Smooth muscle cell of the brain vasculature (primary cell): ENCODE data around the gene C22orf15.

ENCODE experiments used
- DNase-seq: peaks from one replicate; pipeline ENCODE4 v3.0.0-alpha.2; 2012; ENCODE audit warnings: low read depth, low spot score

Gene C22orf15

GRCh38 chr22:23772649-23773473 is 10.1 kb downstream of the C22orf15 start, which contains the start of gene MMP11:
TSS of gene MMP11 (plus strand) at chr22:23772849. CDS start at chr22:23772871, 22 bp downstream.
- no peak for DNase-seq

- no peak for DNase-seq
Observed at GRCh38 chr22:23773483-23774113, 10.8 kb downstream of the C22orf15 start.

DNA sequence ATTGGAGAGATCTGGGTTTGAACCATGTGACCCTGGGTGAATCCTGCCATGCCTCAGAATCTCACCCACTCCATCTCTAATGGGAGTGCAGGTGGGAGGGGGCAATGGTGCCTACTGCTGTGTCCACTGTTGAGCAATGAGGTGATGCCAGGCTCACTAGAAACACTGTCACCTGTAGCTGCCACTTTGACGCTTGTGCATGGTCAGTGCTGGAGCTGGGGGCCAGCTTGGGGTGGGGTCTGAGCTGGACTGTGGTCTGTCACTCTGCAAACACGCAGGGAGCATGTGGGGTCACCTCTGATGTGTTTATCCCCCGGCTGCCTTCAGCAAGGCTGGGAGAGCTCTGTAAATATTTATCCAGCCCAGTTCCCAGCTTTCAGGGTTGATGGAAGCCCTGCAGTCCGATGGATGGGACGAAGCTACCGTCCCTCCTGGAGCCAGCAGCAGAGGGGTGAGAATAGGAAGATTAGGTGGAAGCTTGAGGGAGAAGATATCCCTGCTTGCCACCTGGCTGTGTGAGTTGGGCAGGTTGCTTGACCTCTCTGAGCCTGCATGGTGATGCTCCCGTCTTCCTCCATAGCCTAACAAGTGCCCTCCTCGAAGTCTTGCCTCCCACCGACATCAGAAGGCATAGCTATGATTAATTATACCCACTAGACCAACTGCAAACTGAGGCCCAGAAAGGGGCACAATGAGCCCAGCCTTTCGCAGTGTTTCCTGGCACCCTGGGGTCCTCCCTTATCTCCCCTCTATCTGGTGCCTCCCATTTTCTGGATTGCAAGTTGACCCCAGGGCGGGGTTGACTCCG is 11.5 kb downstream of the C22orf15 start:
- no peak for DNase-seq

- no peak for DNase-seq
Observed at GRCh38 chr22:23774922-23775436, 12.2 kb downstream of the C22orf15 start.

GRCh38 chr22:23775779-23776375 is 13.1 kb downstream of the C22orf15 start:
- no peak for DNase-seq

DNA sequence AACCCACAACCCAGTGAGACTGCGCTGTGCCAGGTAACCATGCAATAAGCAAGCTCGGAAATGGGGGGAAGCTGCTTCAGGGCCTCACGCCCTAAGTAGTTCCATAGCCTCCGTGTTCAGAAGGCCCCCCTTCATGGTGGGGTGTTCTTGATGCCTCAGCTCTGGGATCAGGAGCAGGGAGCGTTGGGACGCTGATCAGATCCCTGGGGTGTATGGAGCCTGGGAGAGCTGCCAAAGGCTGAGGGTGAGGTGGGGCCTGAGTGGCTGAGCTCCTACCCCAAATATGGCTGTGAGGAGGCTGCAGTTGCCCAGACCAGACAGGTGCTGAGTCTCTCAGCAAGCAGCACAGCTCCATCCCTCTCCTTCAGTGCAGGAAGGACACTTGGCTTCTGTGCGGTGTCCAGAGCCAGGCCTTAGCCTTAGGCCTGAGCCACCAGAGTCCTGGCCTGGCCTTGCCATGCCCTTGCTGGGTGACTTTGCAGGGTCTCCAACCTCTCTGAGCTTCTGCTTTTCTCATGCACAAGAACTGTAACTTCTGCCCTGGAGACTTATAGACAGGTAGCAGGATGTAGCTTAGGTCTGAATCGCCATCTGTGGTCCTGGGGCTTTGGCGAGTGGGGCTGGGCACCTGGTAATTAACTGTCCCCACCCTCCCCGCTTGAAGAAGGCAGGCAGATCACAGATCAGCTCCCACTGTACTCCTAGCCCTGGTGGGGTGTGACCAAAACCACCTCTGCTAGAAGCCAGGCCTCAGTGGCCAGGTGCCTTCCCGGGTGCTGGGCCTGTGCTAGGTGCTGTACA is 15.2 kb downstream of the C22orf15 start:
- no peak for DNase-seq

- no peak for DNase-seq
Observed at GRCh38 chr22:23778577-23778900, 15.7 kb downstream of the C22orf15 start.

DNA sequence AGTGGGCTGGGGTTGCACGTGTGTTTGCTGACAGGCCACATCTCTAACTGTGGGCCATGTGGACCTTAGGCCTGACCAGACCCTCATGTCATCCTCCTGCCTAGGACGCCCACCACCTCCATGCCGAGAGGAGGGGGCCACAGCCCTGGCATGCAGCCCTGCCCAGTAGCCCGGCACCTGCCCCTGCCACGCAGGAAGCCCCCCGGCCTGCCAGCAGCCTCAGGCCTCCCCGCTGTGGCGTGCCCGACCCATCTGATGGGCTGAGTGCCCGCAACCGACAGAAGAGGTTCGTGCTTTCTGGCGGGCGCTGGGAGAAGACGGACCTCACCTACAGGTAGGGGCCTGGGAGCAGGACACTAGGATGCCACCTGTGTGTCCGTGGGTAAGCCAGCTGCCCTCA is 16.3 kb downstream of the C22orf15 start:
- no peak for DNase-seq

DNA sequence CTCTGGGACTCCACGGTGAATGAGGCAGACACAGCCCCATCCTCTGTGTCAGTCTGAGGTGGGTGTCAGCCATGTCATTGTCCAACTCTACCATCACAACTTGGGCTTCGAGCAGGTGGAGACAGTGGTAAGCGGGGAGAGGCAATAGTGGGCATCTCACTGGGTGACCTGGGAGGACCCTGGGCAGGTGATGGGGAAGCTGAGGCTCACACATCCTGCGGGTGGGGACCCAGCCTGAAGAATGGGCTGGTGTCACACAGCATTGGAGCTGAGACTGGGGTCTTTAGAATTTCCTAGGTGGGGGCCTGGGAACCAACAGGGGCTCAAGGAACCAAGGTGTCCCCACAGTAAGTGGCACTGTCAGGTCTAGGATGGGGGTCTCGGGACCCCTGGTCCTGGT is 16.9 kb downstream of the C22orf15 start:
- DNase-seq: no peak

GRCh38 chr22:23780146-23780748 is 17.5 kb downstream of the C22orf15 start:
- no peak for DNase-seq

DNA sequence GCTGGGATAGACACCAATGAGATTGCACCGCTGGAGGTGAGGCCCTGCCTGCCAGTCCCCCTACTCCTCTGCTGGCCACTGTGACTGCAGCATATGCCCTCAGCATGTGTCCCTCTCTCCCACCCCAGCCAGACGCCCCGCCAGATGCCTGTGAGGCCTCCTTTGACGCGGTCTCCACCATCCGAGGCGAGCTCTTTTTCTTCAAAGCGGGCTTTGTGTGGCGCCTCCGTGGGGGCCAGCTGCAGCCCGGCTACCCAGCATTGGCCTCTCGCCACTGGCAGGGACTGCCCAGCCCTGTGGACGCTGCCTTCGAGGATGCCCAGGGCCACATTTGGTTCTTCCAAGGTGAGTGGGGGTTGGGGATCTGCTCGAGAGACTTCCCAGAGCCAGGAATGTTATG is 18.3 kb downstream of the C22orf15 start:
- no peak for DNase-seq

GRCh38 chr22:23781511-23782183 is 18.9 kb downstream of the C22orf15 start:
- no peak for DNase-seq

- no peak for DNase-seq
Observed at GRCh38 chr22:23782252-23782651, 19.5 kb downstream of the C22orf15 start.

GRCh38 chr22:23782703-23783102 is 19.9 kb downstream of the C22orf15 start:
- no peak for DNase-seq

DNA sequence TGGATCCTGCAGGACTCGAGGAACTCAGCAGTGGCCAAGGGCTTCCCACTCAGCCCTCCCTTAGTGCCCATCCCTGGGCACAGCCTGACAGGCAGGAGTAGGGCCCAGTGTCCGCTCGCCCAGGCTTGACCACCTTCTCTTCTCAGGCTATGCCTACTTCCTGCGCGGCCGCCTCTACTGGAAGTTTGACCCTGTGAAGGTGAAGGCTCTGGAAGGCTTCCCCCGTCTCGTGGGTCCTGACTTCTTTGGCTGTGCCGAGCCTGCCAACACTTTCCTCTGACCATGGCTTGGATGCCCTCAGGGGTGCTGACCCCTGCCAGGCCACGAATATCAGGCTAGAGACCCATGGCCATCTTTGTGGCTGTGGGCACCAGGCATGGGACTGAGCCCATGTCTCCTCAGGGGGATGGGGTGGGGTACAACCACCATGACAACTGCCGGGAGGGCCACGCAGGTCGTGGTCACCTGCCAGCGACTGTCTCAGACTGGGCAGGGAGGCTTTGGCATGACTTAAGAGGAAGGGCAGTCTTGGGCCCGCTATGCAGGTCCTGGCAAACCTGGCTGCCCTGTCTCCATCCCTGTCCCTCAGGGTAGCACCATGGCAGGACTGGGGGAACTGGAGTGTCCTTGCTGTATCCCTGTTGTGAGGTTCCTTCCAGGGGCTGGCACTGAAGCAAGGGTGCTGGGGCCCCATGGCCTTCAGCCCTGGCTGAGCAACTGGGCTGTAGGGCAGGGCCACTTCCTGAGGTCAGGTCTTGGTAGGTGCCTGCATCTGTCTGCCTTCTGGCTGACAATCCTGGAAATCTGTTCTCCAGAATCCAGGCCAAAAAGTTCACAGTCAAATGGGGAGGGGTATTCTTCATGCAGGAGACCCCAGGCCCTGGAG is 20.7 kb downstream of the C22orf15 start:
- DNase-seq: no peak

DNA sequence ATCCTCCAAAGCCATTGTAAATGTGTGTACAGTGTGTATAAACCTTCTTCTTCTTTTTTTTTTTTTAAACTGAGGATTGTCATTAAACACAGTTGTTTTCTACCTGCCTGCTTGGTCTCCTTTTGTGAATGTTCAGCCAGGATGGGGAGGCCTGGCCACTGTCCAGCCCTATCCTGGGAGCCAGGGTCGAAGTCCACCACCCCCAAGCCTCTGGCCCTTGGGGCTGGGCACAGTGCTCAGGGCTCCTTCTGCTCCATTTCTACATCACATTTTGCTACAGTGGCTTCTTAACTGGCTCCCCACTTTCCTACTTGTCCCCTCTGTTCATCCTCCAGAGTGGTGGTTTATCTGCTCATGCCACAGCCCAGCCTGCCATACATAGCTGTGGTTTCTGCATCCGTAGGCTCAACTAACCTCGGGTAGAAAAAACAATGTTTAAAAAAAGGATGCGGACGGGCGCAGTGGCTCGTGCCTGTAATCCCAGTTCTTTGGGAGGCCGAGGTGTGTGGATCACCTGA is 21.5 kb downstream of the C22orf15 start:
- DNase-seq: no peak

DNA sequence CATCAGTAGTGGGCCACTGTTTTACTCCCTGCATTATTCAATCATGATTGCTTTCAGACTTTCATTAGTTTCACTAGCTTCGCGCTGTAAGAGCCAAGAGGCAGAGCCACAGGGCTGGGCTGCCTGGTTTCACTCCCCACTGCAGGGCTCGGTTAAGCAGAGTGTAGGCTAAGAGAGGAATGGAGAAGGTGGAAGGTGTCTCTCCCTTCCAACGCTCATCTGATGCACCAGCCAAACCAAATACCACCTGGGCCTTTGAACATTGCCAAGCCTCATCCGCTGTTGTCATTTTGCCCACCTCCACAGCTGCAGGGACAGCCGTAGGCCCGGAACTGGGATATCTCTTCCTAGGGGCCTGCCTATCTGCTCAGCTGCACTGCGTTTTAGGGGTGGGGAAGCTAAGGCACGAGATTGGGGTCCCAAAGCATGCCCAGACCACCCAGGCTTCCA is 23.5 kb downstream of the C22orf15 start:
- no peak for DNase-seq

- peak; percentile 79 for DNase-seq
Observed at GRCh38 chr22:23786752-23787599, 24.2 kb downstream of the C22orf15 start, which contains the start of gene SMARCB1. TSS of gene SMARCB1 (plus strand) at chr22:23786966. CDS start at chr22:23787170, 204 bp downstream.
